Upper lobe of right lung (tissue), 1 donor: ENCODE results near the gene UBA6. TPM values are rescaled to one million over a fixed set of nuclear protein-coding genes. Genes with fewer than 3 reads are reported as not detected.

ENCODE experiments used
- ATAC-seq: fragments of 200-7000 bp; cut with Tn5 transposase; one replicate; pipeline ENCODE4 v1.9.1; 2020; ENCODE audit warnings: mild to moderate bottlenecking, moderate library complexity
- DNase-seq: peaks from one replicate; pipeline ENCODE4 v3.0.0-alpha.2; 2020
- H3K27ac ChIP-seq: fragments of 200-600 bp; one replicate; pipeline ENCODE4 v1.8.0; 2022
- H3K27me3 ChIP-seq: fragments of 200-600 bp; one replicate; pipeline ENCODE4 v1.8.0; 2022; ENCODE audit warnings: mild to moderate bottlenecking
- H3K36me3 ChIP-seq: fragments of 200-600 bp; one replicate; pipeline ENCODE4 v1.8.0; 2022
- H3K4me1 ChIP-seq: fragments of 200-600 bp; one replicate; pipeline ENCODE4 v1.8.0; 2022
- H3K4me3 ChIP-seq: fragments of 200-600 bp; one replicate; pipeline ENCODE4 v1.8.0; 2022; ENCODE audit warnings: mild to moderate bottlenecking
- H3K9me3 ChIP-seq: fragments of 200-600 bp; one replicate; pipeline ENCODE4 v1.8.0; 2022
- CTCF ChIP-seq: fragments of 200-600 bp; IDR thresholded peaks from one replicate; pipeline ENCODE4 v1.8.0; 2022; ENCODE audit warnings: antibody characterized with exemption
- intact Hi-C: fragments of 100-400 bp; cut with DNase I; formaldehyde crosslinking; loops from one replicate; pipeline ENCODE4 v1.11.0; 2022
- total RNA-seq: library from RNA; stranded (reverse); fragmentation: NEBNext Ultra II Directional; extraction: Animal tissue kit (Norgen Biotek cat#: 25700); gene quantifications from one replicate; pipeline ENCODE4 v1.2.1, GENCODE V29; 2021
- donor health status: DM: no; HTN: yes; CAD: no; lungs with severe emphysema.

Gene UBA6
- total RNA-seq, 1 donor from 2014 or later, result 48.5 TPM

- intact Hi-C loops, result no loop called here
- Histone ChIP-seq H3K4me1 (no peaks in the 10 kb centered on the region), H3K4me3 (no peak overlapping the region), H3K36me3 (peaks cover 13% of the 10 kb centered on the region), H3K9me3 (no peaks in the 10 kb centered on the region), H3K27me3 (no peaks in the 10 kb centered on the region), H3K27ac (no peak overlapping the region)
- no peak for ATAC-seq
- TF ChIP-seq CTCF, result no peak
- no peak for DNase-seq
Observed at GRCh38 chr4:67696061-67696460, 4.9 kb downstream of the UBA6 start.

GRCh38 chr4:67694662-67695061 is 6.3 kb downstream of the UBA6 start:
- intact Hi-C loops, result no loop called here
- H3K9me3 ChIP-seq, result no peaks in the 10 kb centered on the region
- no peak overlapping the region for H3K4me3 ChIP-seq
- H3K27me3 ChIP-seq, result no peaks in the 10 kb centered on the region
- no peaks in the 10 kb centered on the region for H3K4me1 ChIP-seq
- H3K27ac ChIP-seq, result no peak overlapping the region
- peaks cover 13% of the 10 kb centered on the region for H3K36me3 ChIP-seq
- DNase-seq (no peak), ATAC-seq (no peak)
- no peak for TF ChIP-seq CTCF

- peaks cover 14% of the 10 kb centered on the region for H3K36me3 ChIP-seq
- TF ChIP-seq CTCF, result no peak
- intact Hi-C loops, result no loop called here
- no peaks in the 10 kb centered on the region for H3K4me1 ChIP-seq
- H3K27me3 ChIP-seq, result no peaks in the 10 kb centered on the region
- H3K27ac ChIP-seq, result no peak overlapping the region
- no peaks in the 10 kb centered on the region for H3K9me3 ChIP-seq
- DNase-seq (no peak), ATAC-seq (no peak)
- H3K4me3 ChIP-seq, result no peak overlapping the region
Observed at GRCh38 chr4:67691328-67691727, 9.6 kb downstream of the UBA6 start.

GRCh38 chr4:67687636-67688035 is 13.3 kb downstream of the UBA6 start:
- no peak for TF ChIP-seq CTCF
- H3K27ac ChIP-seq, result no peak overlapping the region
- no peak overlapping the region for H3K4me3 ChIP-seq
- no peak for ATAC-seq
- H3K9me3 ChIP-seq, result no peaks in the 10 kb centered on the region
- no peaks in the 10 kb centered on the region for H3K4me1 ChIP-seq
- no peak for DNase-seq
- peaks cover 11% of the 10 kb centered on the region for H3K36me3 ChIP-seq
- intact Hi-C loops, result no loop called here
- H3K27me3 ChIP-seq, result no peaks in the 10 kb centered on the region

GRCh38 chr4:67685532-67685859 is 15.5 kb downstream of the UBA6 start:
- Histone ChIP-seq H3K4me1 (no peaks in the 10 kb centered on the region), H3K27ac (no peak overlapping the region), H3K4me3 (no peak overlapping the region), H3K36me3 (peaks cover 26% of the 10 kb centered on the region), H3K9me3 (no peaks in the 10 kb centered on the region), H3K27me3 (no peaks in the 10 kb centered on the region)
- intact Hi-C loops, result no loop called here
- ATAC-seq, result no peak
- no peak for DNase-seq
- TF ChIP-seq CTCF, result no peak

GRCh38 chr4:67684839-67685531 is 16.0 kb downstream of the UBA6 start:
- Histone ChIP-seq H3K36me3 (peaks cover 31% of the 10 kb centered on the region), H3K27me3 (no peaks in the 10 kb centered on the region), H3K27ac (no peak overlapping the region), H3K4me1 (no peaks in the 10 kb centered on the region), H3K4me3 (no peak overlapping the region), H3K9me3 (no peaks in the 10 kb centered on the region)
- no peak for TF ChIP-seq CTCF
- DNase-seq (no peak), ATAC-seq (no peak)
- intact Hi-C loops, result no loop called here
